ENCODE results near the gene TTC33.
"Not testable (repeated sequence)": the region's sequence is repeated elsewhere in the genome, so short reads cannot be mapped to it uniquely, and the experiment has no call there.

The TTC33 gene, protein sequence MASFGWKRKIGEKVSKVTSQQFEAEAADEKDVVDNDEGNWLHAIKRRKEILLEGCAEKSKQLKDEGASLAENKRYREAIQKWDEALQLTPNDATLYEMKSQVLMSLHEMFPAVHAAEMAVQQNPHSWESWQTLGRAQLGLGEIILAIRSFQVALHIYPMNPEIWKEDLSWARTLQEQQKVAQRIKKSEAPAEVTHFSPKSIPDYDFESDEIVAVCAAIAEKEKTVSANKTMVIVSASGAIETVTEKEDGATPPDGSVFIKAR

DNA sequence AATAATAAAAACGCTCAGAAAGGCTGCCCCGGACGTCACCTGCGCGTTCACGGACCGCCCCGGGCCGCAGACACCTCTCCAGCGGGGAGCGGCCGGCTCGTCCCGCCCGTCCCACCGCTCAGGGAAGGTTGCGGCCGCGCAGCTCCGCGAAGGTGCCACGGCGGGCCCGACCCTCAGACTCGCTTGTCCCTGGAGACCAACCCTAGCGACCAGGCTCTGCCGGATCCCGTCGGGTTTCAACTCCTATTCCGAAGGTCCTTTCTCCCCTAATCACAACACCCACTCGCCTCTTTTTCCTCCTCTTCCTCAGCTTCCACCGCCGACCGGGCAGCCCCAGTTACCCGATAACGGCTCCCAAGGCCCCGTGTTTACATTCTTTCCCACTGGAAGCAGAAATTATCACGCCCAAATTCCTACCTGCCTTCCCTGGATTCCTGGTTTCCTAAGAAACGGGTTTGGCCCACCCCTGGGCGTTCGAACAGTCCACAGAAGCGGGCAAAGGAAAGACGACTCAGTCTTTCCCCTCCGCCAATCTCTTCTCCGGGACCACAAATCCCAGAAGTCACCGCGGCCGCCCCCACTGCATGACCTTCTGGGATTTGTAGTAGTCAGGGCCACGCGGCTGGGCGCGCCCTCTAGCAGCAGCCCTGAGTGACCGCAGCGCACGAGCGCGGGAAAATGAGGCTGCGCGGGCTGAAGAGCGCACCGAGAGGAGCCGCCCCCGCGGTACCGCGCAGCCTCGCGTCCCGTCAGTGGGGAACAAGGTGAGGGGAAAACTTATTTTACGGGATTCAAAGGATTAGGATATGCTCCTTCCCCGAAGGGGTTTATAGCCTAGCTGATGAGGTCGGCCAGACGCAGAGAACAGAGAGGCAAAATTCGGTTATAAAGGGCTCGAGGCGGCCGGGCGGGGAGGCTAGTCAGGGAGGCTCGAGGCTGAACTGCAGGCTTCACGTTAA is at the start of gene TTC33:
TTC33 (minus strand) TSS at position 555 of the 959 bp plus-strand sequence. CDS start 8,943 bp downstream, outside the sequence.
- DNase-seq = peak; percentile 73 to 84

DNA sequence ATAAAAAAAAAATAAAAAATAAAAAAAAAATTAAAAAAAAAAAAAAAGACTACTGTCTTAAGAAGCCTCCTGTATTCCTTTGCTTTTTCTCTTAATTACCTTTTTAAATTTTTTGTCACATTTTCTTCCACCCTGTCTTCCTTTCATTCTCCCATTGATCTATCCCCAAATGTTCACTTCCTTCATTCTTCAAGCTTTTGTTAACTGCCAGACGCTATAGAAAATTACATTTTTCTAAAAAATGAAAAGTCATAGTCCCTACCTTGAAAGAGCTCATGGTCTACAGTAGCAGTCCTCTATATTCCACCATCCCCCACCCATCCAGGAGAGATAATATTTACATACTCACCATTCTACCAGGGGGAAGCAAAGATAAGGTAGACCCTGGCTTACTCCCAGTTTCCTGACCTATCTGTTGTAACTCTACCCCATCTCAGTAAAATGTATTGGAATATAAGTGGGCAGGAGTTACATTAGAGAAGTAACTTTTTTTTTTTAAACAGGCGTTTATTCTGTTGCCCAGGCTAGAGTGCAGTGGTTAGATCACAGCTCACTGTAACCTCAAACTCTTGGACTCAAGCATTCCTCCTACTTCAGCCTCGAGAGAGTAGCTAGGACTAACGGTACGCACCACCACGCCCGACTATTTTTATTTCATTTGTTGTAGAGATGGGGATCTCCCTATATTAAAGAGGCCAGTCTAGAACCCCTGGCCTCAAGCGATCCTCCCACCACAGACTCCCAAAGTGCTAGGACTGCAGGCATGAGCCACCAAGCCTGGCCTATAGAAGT is 46.2 kb upstream of the TTC33 start:
- DNase-seq = no peak

DNA sequence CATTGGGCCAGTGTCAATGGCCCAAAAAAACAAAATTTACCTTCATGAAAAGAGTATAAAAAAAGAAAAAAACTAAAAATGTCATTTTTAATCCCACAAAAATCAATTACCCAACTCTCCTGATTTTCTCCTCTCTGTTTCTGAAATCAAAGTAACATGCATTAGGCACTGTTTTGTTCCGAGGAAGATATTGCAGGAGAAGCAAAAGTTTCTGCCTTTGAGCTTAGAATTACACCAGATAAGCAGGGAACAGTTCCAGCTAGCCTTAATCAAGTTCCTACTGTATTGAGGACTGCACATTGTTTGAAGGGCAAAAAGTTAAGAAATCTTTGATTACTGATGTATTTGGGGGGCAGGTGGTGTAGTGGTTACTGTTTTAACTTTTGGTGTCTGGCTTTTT is 43.5 kb upstream of the TTC33 start:
- DNase-seq = no peak

DNA sequence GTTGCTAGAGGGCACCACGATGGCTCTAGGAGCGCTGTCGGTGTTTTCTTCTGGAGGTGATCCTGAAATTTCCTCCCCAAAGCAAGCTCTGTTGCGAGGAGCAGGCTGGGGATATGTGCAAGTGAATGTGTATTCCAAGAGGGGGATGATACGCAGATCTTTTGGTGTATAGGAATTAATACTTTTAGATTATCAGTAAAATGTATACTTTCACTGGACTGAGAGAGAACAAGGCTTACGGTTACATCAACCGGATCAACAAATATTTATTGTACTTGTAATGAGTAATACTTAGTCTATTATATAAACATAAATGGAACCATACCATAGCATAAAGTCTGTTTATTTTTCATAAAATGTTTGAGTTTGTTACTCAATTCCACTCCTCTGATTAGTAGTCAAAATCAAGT is 43.0 kb upstream of the TTC33 start:
- peak in 1 of 2 donors; percentile 7 for DNase-seq

DNA sequence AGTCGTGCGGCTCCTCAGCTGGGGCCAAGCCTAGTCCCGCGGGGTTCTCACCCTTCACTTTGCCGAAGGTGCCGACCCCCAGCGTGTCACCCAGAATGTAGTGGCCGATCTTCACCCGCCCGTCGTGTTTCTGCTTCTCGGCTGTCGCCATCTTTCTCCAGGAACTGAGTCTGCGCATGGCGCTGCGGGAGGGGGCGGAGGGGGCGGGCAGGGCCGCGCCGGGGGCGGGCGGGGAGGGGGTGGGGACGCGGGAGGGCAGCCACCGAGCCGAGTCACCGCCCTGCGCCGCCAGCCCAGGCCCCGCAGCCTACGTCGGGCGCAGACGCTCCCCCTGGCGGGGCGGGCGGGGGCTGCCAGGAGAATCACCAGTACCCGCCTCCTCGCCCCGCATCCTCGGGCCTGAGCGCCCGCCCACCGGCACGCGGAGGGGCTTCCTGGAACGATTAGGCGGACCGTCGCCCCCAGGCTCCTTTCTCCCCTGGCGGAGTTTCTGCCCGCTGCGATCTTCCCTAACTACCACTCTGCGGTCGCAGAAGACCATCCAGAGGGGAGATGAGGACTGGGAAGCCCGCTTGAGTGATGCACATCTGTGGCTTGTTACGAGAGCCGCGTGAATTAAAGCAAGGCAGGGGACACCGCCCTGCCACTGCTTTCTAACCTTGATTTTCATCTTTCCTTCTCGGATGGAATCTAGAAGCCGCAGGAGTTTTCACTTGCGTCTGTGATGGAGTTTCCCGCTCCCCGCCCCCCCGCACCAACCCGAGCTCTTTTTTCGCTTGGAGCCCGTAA is 42.4 kb upstream of the TTC33 start, which contains the start of gene PRKAA1:
PRKAA1 (minus strand) TSS at position 363 of the 789 bp plus-strand sequence; CDS start at position 178, 185 bp downstream.
- DNase-seq = peak; percentile 75 to 93

DNA sequence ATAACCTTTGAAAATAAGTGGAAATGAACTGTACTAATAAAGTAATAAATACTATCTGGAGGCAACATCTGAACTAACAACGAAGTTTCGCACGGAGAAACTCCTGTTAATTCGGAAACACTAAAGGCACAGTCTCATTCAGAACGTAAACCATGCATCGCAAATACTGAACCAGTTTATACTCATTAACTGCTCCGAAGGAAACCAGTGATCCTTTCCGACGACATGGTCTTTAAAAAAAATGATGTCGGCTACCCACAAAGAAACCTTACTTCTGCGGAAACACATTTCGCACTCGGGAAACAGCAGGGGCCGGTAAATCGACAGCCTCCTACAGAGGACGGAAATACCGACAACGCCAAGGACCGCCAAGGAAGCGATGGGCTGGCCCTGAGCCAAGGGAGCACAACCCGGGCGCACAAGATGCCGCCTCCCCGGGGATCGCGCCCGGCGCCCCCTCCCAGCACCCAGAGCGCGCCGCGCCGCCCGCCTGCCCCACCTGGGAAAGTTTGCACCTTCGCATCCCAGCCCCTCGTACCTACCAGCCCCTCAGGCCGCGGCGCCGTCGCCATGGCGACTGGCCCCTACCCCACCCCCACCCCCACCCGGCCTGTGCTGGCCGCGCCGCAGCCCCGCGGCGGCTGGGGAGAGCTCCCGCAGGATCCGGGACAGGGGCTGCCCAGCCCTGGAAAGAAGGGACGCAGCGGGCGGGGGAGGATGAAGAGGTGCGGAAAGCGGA is 41.7 kb upstream of the TTC33 start:
- peak; percentile 64 to 65 for DNase-seq

DNA sequence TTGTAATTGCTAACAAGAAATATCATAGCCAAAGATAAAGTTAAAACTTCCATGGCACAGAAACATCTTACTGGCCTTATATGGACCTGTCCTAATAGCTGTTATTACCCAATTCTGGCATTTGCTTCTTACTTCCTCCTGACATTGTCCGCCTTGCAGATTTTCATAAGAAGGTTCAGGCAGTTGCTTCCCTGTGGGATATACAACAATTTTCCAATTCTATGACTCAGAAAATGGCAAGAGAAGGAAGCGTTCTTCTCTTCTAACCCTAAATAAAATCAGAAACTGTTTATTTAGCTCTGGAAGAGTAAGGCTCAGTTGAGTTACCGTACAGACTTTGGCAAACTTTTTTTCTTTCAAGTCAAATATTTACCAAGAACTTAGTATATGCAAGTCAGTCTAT is 40.7 kb upstream of the TTC33 start:
- DNase-seq = no peak

DNA sequence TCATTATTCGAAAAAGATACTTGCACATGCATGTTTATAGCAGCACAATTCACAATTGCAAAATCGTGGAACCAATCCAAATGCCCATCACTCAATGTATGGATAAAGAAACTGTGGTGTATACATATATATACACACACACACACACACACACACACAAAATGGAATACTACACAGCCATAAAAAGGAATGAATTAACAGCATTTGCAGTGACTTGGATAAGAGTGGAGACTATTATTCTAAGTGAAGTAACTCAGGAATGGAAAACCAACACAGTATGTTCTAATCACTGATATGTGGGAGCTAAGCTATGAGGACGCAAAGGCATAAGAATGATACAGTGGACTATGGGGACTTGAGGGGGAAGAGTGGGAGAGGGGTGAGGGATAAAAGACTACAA is 39.1 kb upstream of the TTC33 start:
- DNase-seq = not testable (repeated sequence)

DNA sequence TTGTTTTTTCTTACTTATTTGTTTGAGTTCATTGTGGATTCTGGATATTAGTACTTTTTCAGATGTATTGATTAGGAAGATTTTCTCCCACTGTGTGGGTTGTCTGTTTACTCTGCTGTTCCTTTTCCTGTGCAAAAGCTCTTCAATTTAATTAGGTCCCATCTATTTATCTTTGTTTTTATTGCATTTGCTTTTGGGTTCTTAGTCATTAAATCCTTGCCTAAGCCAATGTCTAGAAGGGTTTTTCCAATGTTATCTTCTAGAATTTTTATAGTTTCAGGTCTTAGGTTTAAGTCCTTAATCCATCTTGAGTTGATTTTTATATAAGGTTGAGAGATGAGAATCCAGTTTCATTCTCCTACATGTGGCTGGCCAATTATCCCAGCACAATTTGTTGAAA is 38.6 kb upstream of the TTC33 start:
- not testable (repeated sequence) for DNase-seq

DNA sequence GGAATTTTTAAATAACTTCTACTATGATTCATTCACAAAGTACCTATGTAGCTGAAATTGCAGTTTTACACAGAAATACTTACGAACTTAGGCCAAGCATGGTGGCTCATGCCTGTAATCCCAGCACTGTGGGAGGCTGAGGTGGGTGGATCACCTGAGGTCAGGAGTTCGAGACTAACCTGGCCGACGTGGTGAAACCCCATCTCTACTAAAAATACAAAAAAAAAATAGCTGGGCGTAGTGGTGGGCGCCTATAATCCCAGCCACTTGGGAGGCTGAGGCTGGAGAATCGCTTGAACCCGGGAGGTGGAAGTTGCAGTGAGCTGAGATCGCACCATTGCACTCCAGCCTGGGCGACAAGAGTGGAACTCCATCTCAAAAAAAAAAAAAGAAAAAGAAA is 36.9 kb upstream of the TTC33 start:
- DNase-seq = not testable (repeated sequence)

DNA sequence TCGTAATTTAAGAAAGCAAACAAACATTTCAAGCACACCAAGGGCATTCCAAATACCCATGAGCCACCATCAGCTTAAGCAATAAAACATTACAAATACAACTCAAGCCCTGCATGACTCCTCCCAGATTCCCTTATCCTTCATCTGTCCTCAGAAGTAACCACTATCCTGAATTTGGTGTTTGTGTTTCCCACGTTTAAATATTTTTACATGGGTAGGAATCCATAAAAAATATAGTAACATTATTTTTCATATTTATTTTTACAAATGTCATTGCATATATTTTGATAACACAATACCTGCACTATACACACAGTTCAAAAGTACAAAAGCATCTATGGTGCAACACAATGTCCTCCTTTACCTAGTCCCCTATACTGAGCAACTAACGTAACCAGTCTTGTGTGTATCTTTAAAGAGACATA is 36.0 kb upstream of the TTC33 start:
- DNase-seq = no peak

DNA sequence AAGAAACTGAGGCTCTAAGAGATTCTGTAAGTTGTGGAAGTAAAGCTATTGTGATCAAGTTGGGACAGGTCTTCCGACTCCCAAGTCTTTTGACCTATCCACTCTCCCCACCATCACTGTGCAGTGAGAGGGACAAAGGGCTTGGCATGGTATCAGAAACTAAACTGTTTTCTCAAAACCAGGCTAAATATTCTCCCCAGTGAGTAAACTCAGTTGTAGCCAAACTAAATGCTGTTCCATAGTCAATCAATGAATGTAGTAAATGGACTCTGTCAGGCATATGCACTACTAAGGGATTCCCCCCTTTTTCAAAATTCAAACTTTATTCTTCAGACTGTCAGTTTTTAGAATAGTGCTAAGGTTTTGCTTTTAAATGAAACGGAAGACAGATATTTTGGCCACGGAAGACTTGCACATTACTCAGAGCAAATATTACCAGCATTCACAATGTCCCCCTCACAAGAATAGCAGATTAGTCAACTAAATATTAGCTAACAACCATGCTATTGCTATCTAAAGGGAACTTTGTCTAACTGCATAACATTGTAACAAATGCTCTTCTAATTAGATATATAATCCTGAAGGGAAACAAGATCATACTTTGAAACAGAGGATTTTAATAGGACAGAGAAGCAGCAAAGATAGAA is 35.3 kb upstream of the TTC33 start:
- DNase-seq = no peak

DNA sequence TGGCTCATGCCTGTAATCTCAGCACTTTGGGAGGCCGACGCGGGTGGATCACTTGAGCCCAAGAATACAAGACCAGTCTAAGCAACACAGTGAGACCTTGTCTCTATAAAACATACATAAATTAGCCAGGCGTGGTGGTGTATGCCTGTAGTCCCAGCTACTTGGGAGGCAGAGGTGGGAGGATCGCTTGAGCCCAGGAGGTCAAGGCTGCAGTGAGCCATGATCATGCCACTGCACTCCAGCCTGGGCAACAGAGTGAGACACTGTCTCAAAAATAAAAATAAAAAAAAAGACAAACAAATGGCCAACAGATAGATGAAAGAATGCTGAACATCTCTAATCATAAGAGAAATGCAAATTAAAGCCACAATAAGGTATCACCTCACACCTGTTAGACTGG is 33.2 kb upstream of the TTC33 start:
- DNase-seq = not testable (repeated sequence)

DNA sequence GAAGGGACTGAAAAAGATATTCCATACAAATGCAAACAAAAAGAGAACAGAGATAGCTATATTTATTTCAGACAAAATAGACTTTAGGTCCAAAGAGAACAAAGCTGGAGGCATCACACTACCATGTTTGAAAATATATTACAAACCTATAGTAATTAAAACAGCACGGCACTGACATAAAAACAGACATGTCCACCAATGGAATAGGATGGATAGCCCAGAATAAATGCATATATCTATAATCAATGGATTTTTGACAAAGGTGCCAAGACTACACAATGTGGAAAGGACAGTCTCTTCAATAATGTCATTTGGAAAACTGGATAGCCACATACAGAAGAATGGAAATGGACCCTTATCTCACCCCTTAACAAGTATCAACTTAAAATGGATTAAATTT is 32.2 kb upstream of the TTC33 start:
- DNase-seq = no peak

DNA sequence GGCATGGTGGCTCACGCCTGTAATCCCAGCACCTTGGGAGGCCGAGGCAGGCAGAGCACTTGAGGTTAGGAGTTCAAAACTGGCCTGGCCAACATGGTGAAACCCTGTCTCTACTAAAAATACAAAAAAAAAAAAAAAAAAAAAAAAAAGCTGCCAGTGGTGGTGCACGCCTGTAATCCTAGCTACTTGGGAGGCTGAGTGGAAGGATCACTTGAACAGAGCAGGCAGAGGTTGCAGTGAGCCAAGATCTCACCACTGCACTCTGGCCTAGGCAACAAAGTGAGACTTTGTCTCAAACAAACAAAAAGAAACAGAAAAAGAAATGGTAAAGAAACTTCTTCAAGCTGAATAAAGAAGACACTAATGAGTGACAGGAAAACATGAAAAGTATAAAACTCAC is 30.9 kb upstream of the TTC33 start:
- not testable (repeated sequence) for DNase-seq

DNA sequence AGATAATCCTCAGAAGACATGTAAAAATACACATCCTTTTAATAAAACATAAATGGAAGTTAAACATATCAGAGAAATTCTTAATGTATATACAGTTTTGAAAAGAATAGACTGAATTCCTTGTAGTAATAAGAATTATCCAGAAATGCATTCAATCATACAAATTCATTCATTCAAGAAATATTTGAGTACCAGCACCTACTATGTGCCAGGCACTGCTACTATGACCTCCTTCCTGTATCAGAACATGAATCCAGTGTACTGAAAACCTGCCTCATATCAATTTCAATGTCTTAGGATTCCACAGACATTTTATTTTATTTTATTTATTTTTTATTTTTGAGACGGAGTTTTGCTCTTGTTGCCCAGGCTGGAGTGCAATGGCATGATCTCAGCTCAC is 29.2 kb upstream of the TTC33 start:
- no peak for DNase-seq

DNA sequence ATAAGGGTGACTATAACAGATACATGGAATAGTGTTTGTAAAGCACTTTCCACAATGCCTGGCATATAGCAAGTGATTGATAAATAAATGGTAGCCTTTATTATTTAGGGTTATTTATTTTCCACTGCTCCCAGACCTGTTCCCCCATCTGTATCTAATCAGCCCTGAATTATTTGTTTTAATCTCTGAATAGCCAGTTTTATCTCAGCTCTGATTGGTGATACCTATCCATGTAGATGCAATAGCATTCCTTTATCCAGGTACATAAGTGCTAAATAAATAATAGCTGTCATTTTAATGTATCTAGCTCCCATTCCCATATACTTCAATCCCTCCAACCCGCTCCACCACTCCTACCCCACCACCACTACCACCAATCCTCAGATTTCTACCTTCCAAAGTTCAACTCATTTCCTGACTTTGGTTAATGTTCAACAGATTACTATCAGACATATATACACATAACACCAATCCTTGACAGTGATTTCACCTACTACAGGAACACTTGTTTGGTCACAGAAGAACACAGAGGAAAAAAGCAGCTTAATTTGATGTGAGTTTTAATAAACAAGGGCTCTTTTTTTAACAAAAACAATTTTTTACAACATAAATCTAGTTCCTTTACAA is 28.4 kb upstream of the TTC33 start:
- no peak for DNase-seq

DNA sequence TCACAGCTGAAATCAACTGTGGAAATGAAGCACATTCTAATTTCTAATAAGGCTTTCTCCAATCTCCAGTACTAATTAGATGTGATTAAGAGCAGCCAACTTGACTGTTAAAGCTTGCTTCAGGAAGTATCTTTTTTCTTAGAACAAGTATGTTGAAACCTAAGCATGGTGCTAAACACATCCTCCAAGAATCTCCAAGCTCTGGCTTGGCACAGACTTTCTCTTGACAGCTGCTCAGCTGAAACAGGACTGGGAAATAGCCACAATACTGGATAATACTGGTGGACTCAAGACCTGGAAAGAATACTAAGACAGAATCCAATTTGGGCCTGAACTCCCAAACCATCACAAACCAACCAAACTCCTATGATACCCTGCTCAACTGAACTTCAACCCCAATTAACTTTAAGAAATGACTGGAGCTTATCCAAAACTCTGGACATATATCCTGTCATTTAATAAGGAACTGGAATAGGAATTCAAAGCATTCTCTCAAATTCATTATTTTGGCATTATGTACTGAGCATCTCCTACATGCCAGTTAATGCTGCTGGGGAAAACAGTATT is 26.2 kb upstream of the TTC33 start:
- DNase-seq = no peak

DNA sequence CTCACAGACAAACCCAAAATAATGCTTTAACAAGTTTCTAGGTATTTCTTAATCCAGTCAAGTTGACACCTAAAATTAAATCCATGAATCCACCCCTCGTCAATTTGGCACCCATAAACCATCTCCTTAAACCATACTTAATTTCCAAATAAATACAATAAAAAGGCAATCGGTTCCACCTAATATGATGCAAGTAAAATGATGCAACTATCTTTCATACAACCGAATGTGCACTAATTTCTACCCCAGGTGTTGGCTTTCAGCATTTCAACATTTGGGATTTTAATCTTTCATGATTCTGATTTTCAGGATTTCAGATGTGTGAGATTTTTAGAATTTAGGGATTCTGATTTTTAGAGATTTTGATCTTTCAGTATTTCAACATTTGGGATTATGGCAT is 25.1 kb upstream of the TTC33 start:
- DNase-seq = no peak

DNA sequence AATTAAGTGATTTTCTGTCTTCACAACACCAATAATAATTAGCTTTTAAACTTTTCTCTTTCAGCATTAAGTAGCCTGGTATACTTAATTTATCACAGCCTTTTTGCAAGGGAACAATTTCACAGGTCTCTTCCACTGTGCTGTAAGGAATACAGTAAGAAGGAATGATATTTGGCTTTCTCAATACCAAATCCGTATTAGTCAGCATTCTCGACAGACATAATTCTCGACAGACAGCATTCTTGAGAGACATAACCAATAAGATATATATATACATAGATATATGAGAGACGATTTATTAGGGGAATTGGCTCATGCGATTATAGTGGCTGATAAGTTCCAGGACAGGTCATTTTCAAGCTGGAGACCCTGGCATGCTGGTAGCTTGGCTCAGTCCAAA is 24.4 kb upstream of the TTC33 start:
- DNase-seq = no peak
